T-cell (primary cell): ENCODE results near the gene FYCO1. TPM values are rescaled to one million over a fixed set of nuclear protein-coding genes. Genes with fewer than 3 reads are reported as not detected.

Experiments used
- ATAC-seq, 4 experiments: fragments of 200-7000 bp in 3 of 4; fragments of 150-1000 bp in 1 of 4; cut with Tn5 transposase; replicated peaks in 1 of 4; 1 replicate in 3 of 4; 2 replicates in 1 of 4; pipeline ENCODE4 v1.10.0; 2021; ENCODE audit warnings: moderate library complexity in 3 of 4, mild to moderate bottlenecking in 2 of 4, moderate number of reproducible peaks in 1 of 4
- CTCF ChIA-PET, 2 donors: fragments of 300-600 bp; sonication (Branson Sonifier 250); formaldehyde crosslinking; loops; one replicate each; lab custom pipeline; 2022; ENCODE audit warnings: antibody characterized with exemption in 2 of 2; lab: Charles Lee
- POLR2A ChIA-PET, 2 donors: fragments of 300-600 bp; sonication (Branson Sonifier 250); formaldehyde crosslinking; loops; one replicate each; lab custom pipeline; 2022; ENCODE audit warnings: antibody characterized with exemption in 2 of 2; lab: Charles Lee
- DNase-seq, 35 experiments: peaks; one replicate each; pipeline versions ENCODE4 v3.0.0 to v3.0.0-alpha.2; 2013 to 2023
- H3K27ac ChIP-seq: one replicate; pipeline ENCODE4 v1.5.1; 2013; ENCODE audit warnings: low read length
- H3K27me3 ChIP-seq, 2 experiments: replicated peaks in 1 of 2; 1 replicate in 1 of 2; 2 replicates in 1 of 2; pipeline versions ENCODE4 v1.6.1 to v1.7.0; 2013; ENCODE audit warnings: low read length in 1 of 2, mixed read lengths in 1 of 2; ENCODE audit not compliant: control insufficient read depth in 2 of 2, insufficient read depth in 2 of 2; ENCODE audit errors: extremely low read depth in 1 of 2
- H3K36me3 ChIP-seq, 2 donors: 1 replicate in 1 of 2; 2 replicates in 1 of 2; pipeline versions ENCODE4 v1.6.1 to v1.7.0; 2013; ENCODE audit warnings: low read length in 1 of 2; ENCODE audit not compliant: control insufficient read depth in 2 of 2, insufficient read depth in 1 of 2; ENCODE audit errors: extremely low read depth in 1 of 2
- H3K4me1 ChIP-seq, 2 experiments: 1 replicate in 1 of 2; 2 replicates in 1 of 2; pipeline versions ENCODE4 v1.6.1 to v1.7.0; 2013; ENCODE audit warnings: low read length in 2 of 2, mixed read lengths in 1 of 2; ENCODE audit not compliant: insufficient read depth in 2 of 2, control insufficient read depth in 1 of 2; ENCODE audit errors: extremely low read depth in 1 of 2
- H3K4me3 ChIP-seq, 2 donors: 1 replicate in 1 of 2; 2 replicates in 1 of 2; pipeline versions ENCODE4 v1.5.1 to v1.7.0; 2013; ENCODE audit warnings: mild to moderate bottlenecking in 2 of 2, low read length in 1 of 2, moderate library complexity in 1 of 2; ENCODE audit not compliant: control insufficient read depth in 1 of 2; ENCODE audit errors: extremely low read depth in 1 of 2
- H3K9me3 ChIP-seq: 2 replicates; pipeline ENCODE4 v1.7.0; 2013
- H3K27ac Mint-ChIP-seq, 2 donors: one replicate each; pipeline ENCODE4 v1.8.0; 2020 to 2021; ENCODE audit warnings: mild to moderate bottlenecking in 2 of 2, mixed read lengths in 2 of 2
- H3K27me3 Mint-ChIP-seq, 2 donors: one replicate each; pipeline ENCODE4 v1.8.0; 2021 to 2022; ENCODE audit warnings: mixed read lengths in 2 of 2
- H3K36me3 Mint-ChIP-seq: one replicate; pipeline ENCODE4 v1.8.0; 2021; ENCODE audit warnings: mixed read lengths
- H3K4me1 Mint-ChIP-seq, 3 donors: one replicate each; pipeline ENCODE4 v1.8.0; 2020 to 2022; ENCODE audit warnings: mixed read lengths in 3 of 3, mild to moderate bottlenecking in 1 of 3
- H3K4me3 Mint-ChIP-seq, 3 donors: one replicate each; pipeline ENCODE4 v1.8.0; 2020 to 2022; ENCODE audit warnings: mild to moderate bottlenecking in 3 of 3, mixed read lengths in 3 of 3, moderate library complexity in 3 of 3
- H3K9me3 Mint-ChIP-seq, 3 donors: one replicate each; pipeline ENCODE4 v1.8.0; 2020 to 2022; ENCODE audit warnings: mixed read lengths in 3 of 3
- WGBS: methylation state at CpG from one replicate; pipeline ENCODE4 v1.1.5; 2013; ENCODE audit warnings: missing lambda C conversion rate; ENCODE audit not compliant: insufficient coverage; 5-methylcytosine and 5-hydroxymethylcytosine counted together
- total RNA-seq, 35 experiments: library from RNA in 6 of 35; stranded (reverse) in 6 of 35; fragments of 120-200 nt in 1 of 35; gene quantifications; one replicate each; pipeline versions ENCODE4 v1.2.1 to v1.2.4 and lab custom pipeline; 2013 to 2026

FYCO1 gene
- total RNA-seq, 5 donors from 2014 or later (not counting 1 experiment from before 2014, with no cell fraction given): 24.6 to 46.3 (median 35.0) TPM

DNA sequence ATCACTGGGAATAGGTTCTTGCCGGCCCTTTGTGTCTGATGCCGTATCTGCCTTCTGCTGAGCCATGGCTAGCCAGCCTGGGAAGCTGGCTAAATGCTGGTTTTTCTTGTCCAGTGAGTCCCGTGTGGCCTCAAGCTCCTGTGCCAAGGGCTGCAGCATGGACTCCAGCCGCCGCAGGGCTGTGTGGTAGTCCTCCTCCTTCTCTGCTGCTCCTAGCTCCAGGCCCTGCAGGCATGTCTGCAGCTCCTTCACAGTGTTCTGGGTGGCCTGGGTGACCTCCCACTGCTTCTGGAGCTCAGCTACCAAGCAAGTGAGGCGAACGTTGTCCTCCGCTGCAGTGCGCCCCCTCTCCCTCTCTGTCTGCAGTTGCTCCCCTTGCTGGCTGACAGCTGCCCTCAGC is 27.5 kb downstream of the FYCO1 start:
- no peak for ATAC-seq
- POLR2A ChIA-PET: interaction anchor here (0.6 to 1.0 kb wide), 3 partner anchors 17 to 967 kb away, joined by 3 read pairs; no protein-coding TSS in a partner anchor
- no peak for DNase-seq
- WGBS: 100% methylated on average over 9 of the region's 9 CpGs
- Histone ChIP-seq H3K4me3 (no peak overlapping the region), H3K27ac (peak overlapping the region; percentile 16), H3K9me3 (no peaks in the 10 kb centered on the region), H3K4me1 (peaks cover 0 to 77% of the 10 kb centered on the region in 2 experiments), H3K36me3 (peaks cover 18 to 79% of the 10 kb centered on the region in 2 donors), H3K27me3 (no peaks in the 10 kb centered on the region)
- H3K27ac Mint-ChIP-seq: peak overlapping the region; percentile 28 to 49
- no peaks in the 10 kb centered on the region for H3K27me3 Mint-ChIP-seq
- H3K4me1 Mint-ChIP-seq: peaks cover 40 to 78% (median 75%) of the 10 kb centered on the region in 3 donors
- H3K9me3 Mint-ChIP-seq: no peaks in the 10 kb centered on the region
- H3K36me3 Mint-ChIP-seq: peaks cover 76% of the 10 kb centered on the region
- no peak overlapping the region for H3K4me3 Mint-ChIP-seq
- CTCF ChIA-PET: interaction anchor here in 1 of 2 donors (0.7 to 2.3 kb wide), 2 partner anchors 29 to 411 kb away, joined by 3 to 8 read pairs; no protein-coding TSS in a partner anchor

GRCh38 chr3:45967724-45968123 is 27.9 kb downstream of the FYCO1 start:
- Mint-ChIP-seq H3K36me3 (peaks cover 76% of the 10 kb centered on the region), H3K27ac (peak overlapping the region; percentile 52 to 80), H3K9me3 (no peaks in the 10 kb centered on the region), H3K4me1 (peaks cover 42 to 78% (median 75%) of the 10 kb centered on the region in 3 donors), H3K4me3 (no peak overlapping the region), H3K27me3 (no peaks in the 10 kb centered on the region)
- 95% methylated on average over 8 of the region's 8 CpGs for WGBS
- DNase-seq (no peak), ATAC-seq (no peak)
- Histone ChIP-seq H3K27me3 (no peaks in the 10 kb centered on the region), H3K27ac (no peak overlapping the region), H3K4me3 (no peak overlapping the region), H3K4me1 (peaks cover 0 to 77% of the 10 kb centered on the region in 2 experiments), H3K9me3 (no peaks in the 10 kb centered on the region), H3K36me3 (peaks cover 18 to 80% of the 10 kb centered on the region in 2 donors)
- ChIA-PET CTCF (interaction anchor here in 1 of 2 donors (0.7 to 2.3 kb wide), 2 partner anchors 29 to 411 kb away, joined by 3 to 8 read pairs; no protein-coding TSS in a partner anchor), POLR2A (interaction anchor here in 1 of 2 donors (0.7 to 1.0 kb wide), 2 partner anchors 17 to 967 kb away, joined by 3 read pairs; no protein-coding TSS in a partner anchor)

GRCh38 chr3:45966950-45967640 is 28.5 kb downstream of the FYCO1 start:
- H3K27ac ChIP-seq: peak overlapping the region; percentile 64
- 93% methylated on average over 15 of the region's 16 CpGs for WGBS
- H3K27me3 ChIP-seq: no peaks in the 10 kb centered on the region
- ATAC-seq: no peak
- peaks cover 0 to 78% of the 10 kb centered on the region in 2 experiments for H3K4me1 ChIP-seq
- CTCF ChIA-PET: interaction anchor here in 1 of 2 donors (0.7 kb wide), 1 partner anchor 412 kb away, joined by 3 read pairs; no protein-coding TSS in a partner anchor
- DNase-seq: no peak
- Mint-ChIP-seq H3K4me1 (peaks cover 42 to 80% (median 77%) of the 10 kb centered on the region in 3 donors), H3K4me3 (peak overlapping the region in 1 of 3 donors; percentile 19), H3K9me3 (no peaks in the 10 kb centered on the region), H3K27ac (peak overlapping the region; percentile 52 to 80), H3K27me3 (no peaks in the 10 kb centered on the region), H3K36me3 (peaks cover 76% of the 10 kb centered on the region)
- POLR2A ChIA-PET: no interaction called here
- H3K4me3 ChIP-seq: no peak overlapping the region
- no peaks in the 10 kb centered on the region for H3K9me3 ChIP-seq
- H3K36me3 ChIP-seq: peaks cover 22 to 85% of the 10 kb centered on the region in 2 donors

DNA sequence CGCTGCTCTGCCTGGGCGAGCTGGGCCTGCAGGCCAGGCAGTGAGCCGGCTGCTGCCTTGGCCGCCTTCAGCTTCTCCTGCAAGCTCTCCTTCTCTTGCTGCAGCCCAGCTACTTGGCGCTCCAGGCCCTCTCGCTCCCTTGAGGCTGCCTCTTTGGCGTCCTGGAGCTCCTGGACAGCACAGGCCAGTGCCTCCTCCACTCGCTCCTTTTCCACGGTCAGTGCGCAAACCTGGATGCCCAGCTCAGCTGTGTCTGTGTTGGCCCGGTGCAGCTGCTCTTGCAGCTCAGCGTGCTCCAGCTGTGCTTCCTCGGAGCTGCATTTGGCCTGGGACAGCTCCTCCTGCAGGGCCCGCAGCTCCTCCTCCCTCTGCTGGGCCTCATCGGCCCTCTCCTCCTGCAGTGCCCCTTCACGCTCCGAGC is 29.2 kb downstream of the FYCO1 start:
- Histone ChIP-seq H3K36me3 (peaks cover 25 to 91% of the 10 kb centered on the region in 2 donors), H3K27ac (peak overlapping the region; percentile 64), H3K9me3 (no peaks in the 10 kb centered on the region), H3K4me3 (no peak overlapping the region), H3K4me1 (peaks cover 0 to 80% of the 10 kb centered on the region in 2 experiments), H3K27me3 (no peaks in the 10 kb centered on the region)
- H3K27ac Mint-ChIP-seq: peak overlapping the region; percentile 27 to 66
- DNase-seq (no peak), ATAC-seq (no peak)
- ChIA-PET CTCF (interaction anchor here in 1 of 2 donors (1.7 kb wide), 1 partner anchor 28 kb away, joined by 3 read pairs; no protein-coding TSS in a partner anchor), POLR2A (interaction anchor here in 1 of 2 donors (0.7 to 1.1 kb wide), 2 partner anchors 23 to 102 kb away, joined by 3 read pairs; partner anchors contain the start of gene CXCR6)
- peak overlapping the region in 1 of 3 donors; percentile 19 for H3K4me3 Mint-ChIP-seq
- H3K9me3 Mint-ChIP-seq: no peaks in the 10 kb centered on the region
- 97% methylated on average over 17 of the region's 17 CpGs for WGBS
- H3K4me1 Mint-ChIP-seq: peaks cover 42 to 78% (median 76%) of the 10 kb centered on the region in 3 donors
- no peaks in the 10 kb centered on the region for H3K27me3 Mint-ChIP-seq
- H3K36me3 Mint-ChIP-seq: peaks cover 78% of the 10 kb centered on the region

- Mint-ChIP-seq H3K4me1 (peaks cover 42 to 75% (median 74%) of the 10 kb centered on the region in 3 donors), H3K27me3 (no peaks in the 10 kb centered on the region), H3K27ac (peak overlapping the region; percentile 83 to 84), H3K4me3 (peak overlapping the region; percentile 34 to 44 (median 40)), H3K36me3 (peaks cover 77% of the 10 kb centered on the region), H3K9me3 (no peaks in the 10 kb centered on the region)
- Histone ChIP-seq H3K4me3 (no peak overlapping the region), H3K9me3 (no peaks in the 10 kb centered on the region), H3K4me1 (peaks cover 0 to 84% of the 10 kb centered on the region in 2 experiments), H3K27ac (peak overlapping the region; percentile 64), H3K36me3 (peaks cover 27 to 94% of the 10 kb centered on the region in 2 donors), H3K27me3 (no peaks in the 10 kb centered on the region)
- peak in 16 of 35 experiments; percentile 16 to 56 (median 26) for DNase-seq
- ChIA-PET POLR2A (interaction anchor here in 1 of 2 donors (0.5 to 1.1 kb wide), 2 partner anchors 22 to 111 kb away, joined by 3 to 7 read pairs; partner anchors contain the start of gene CXCR6), CTCF (interaction anchor here (0.6 to 2.0 kb wide), 4 partner anchors 22 to 350 kb away, joined by 3 to 6 read pairs (median 4); partner anchors contain the start of gene CXCR6 (in 1 of the 2))
- peak; percentile 76 to 88 (median 82) for ATAC-seq
- WGBS: 14% methylated on average over 2 of the region's 4 CpGs
These were observed 30.0 kb downstream of the FYCO1 start for GRCh38 chr3:45965653-45966052.

DNA sequence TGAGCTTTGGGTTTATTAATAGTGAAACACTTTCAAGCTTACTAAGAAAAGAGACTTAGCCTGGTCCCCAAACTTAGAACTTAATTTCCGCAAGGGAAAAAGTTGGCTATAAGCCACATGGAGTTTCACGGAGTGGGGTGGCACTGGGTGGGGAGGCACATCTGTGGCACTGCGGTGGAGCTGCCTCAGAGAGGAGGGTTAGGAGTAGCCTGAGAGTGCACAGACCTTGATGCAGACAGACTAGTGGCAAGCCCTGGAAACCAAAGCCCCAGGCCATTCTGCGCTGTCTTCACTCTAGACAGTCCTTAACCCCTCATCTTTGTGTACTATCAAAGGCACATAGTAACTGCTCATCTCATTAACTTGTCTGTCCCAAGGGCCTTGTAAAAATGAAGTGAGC is 30.4 kb downstream of the FYCO1 start:
- peaks cover 0 to 84% of the 10 kb centered on the region in 2 experiments for H3K4me1 ChIP-seq
- Mint-ChIP-seq H3K4me1 (peaks cover 42 to 72% (median 72%) of the 10 kb centered on the region in 3 donors), H3K27ac (peak overlapping the region; percentile 83 to 84), H3K36me3 (peaks cover 75% of the 10 kb centered on the region), H3K27me3 (no peaks in the 10 kb centered on the region), H3K4me3 (peak overlapping the region; percentile 34 to 44 (median 40)), H3K9me3 (no peaks in the 10 kb centered on the region)
- ChIA-PET POLR2A (interaction anchor here in 1 of 2 donors (0.5 to 1.1 kb wide), 2 partner anchors 22 to 111 kb away, joined by 3 to 7 read pairs; partner anchors contain the start of gene CXCR6), CTCF (interaction anchor here in 1 of 2 donors (1.6 to 2.0 kb wide), 3 partner anchors 22 to 29 kb away, joined by 3 to 6 read pairs (median 5); partner anchors contain the start of gene CXCR6)
- H3K27ac ChIP-seq: peak overlapping the region; percentile 64
- WGBS: 46% methylated on average over 4 of the region's 4 CpGs
- H3K27me3 ChIP-seq: no peaks in the 10 kb centered on the region
- no peaks in the 10 kb centered on the region for H3K9me3 ChIP-seq
- peaks cover 27 to 95% of the 10 kb centered on the region in 2 donors for H3K36me3 ChIP-seq
- ATAC-seq (peak; percentile 15 to 52 (median 34)), DNase-seq (no peak)
- H3K4me3 ChIP-seq: no peak overlapping the region
